ENCODE results near the gene FAM168A.

DNA sequence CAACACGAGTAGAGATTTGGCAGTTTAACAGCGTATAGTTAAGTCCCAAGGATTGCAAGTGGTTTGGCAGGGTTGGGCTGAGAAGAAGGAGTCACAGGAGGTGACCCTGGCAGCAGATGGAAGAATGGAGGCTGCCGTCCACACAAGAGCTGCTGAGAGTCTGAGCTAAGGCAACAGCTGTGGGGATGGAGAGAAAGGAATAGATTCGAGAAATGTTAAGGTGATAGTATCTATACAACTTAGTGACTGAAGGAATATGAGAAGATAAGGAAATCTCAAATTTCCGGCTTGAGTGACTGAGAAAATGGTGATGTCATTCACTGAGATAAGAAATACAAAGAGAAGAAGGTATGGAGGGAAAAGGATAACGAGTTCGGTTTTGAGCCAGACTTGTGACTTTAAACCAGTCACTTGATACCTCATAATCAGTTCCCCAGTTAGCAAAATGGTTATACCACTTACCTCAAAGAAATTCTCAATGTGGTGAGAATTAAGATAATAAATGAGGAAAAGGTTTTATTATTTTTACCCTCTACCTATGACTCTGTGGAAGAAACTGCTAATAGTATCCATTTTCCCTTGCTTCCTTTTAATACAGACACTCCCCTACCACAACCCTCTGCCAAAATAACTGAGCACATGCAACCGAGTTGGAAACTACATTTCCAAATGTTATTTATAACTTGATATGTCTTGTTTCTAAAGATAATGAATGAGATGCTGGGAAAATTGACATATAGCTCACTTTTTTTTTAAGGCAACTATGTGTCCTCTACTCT is 30.7 kb downstream of the FAM168A start:
- TF ChIP-seq, protein P1, sequence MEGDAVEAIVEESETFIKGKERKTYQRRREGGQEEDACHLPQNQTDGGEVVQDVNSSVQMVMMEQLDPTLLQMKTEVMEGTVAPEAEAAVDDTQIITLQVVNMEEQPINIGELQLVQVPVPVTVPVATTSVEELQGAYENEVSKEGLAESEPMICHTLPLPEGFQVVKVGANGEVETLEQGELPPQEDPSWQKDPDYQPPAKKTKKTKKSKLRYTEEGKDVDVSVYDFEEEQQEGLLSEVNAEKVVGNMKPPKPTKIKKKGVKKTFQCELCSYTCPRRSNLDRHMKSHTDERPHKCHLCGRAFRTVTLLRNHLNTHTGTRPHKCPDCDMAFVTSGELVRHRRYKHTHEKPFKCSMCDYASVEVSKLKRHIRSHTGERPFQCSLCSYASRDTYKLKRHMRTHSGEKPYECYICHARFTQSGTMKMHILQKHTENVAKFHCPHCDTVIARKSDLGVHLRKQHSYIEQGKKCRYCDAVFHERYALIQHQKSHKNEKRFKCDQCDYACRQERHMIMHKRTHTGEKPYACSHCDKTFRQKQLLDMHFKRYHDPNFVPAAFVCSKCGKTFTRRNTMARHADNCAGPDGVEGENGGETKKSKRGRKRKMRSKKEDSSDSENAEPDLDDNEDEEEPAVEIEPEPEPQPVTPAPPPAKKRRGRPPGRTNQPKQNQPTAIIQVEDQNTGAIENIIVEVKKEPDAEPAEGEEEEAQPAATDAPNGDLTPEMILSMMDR (IDR thresholded peaks at IDR 0.05) = no peak
- TF ChIP-seq POLR2A (IDR thresholded peaks at IDR 0.05) (no peak), EP300 (IDR thresholded peaks at IDR 0.05) (no peak)

Data from ovary (tissue), 3 donors.